HepG2 (cell line): ENCODE measurements around the gene FAM118B. TPM values are rescaled to one million over a fixed set of nuclear protein-coding genes. Genes with fewer than 3 reads are reported as not detected.

Experiments
- CBFB ChIP-seq: sonication (generic); formaldehyde crosslinking; IDR thresholded peaks from 2 replicates; pipeline ENCODE4 v1.4.0; 2020; ENCODE audit warnings: missing genetic modification reagents
- CCDC6 ChIP-seq: sonication (generic); formaldehyde crosslinking; IDR thresholded peaks from 2 replicates; pipeline ENCODE4 v1.8.1; 2022; ENCODE audit warnings: mild to moderate bottlenecking, missing genetic modification reagents, moderate library complexity
- DNMT1 ChIP-seq: sonication (generic); formaldehyde crosslinking; IDR thresholded peaks from 2 replicates; pipeline ENCODE4 v1.5.1; 2020; ENCODE audit warnings: mild to moderate bottlenecking, missing genetic modification reagents
- GABPB1 ChIP-seq: IDR thresholded peaks from 2 replicates; pipeline ENCODE4 v1.6.1; 2016; ENCODE audit warnings: mild to moderate bottlenecking, missing genetic modification reagents, moderate library complexity, missing compliant biosample characterization
- KLF13 ChIP-seq: sonication (generic); formaldehyde crosslinking; IDR thresholded peaks from 2 replicates; pipeline ENCODE4 v1.4.0; 2020; ENCODE audit warnings: mild to moderate bottlenecking, missing genetic modification reagents
- MED1 ChIP-seq: sonication (generic); formaldehyde crosslinking; IDR thresholded peaks from 2 replicates; pipeline ENCODE4 v1.4.0; 2020; ENCODE audit warnings: missing genetic modification reagents
- RERE ChIP-seq: IDR thresholded peaks from 2 replicates; pipeline ENCODE4 v1.6.1; 2016; ENCODE audit warnings: low read depth, missing genetic modification reagents, missing compliant biosample characterization
- SRSF9 ChIP-seq: fragments of 200-400 bp; formaldehyde crosslinking; IDR thresholded peaks from 2 replicates; pipeline ENCODE4 v1.6.1; 2018; ENCODE audit warnings: borderline replicate concordance, mild to moderate bottlenecking, low read depth, low read length; ENCODE audit not compliant: insufficient read depth, poor library complexity, severe bottlenecking
- TBX2 ChIP-seq: sonication (generic); formaldehyde crosslinking; IDR thresholded peaks from 2 replicates; pipeline ENCODE4 v1.5.0; 2020; ENCODE audit warnings: missing genetic modification reagents, mild to moderate bottlenecking, borderline replicate concordance
- ZBTB7B ChIP-seq: sonication (generic); formaldehyde crosslinking; IDR thresholded peaks from 2 replicates; pipeline ENCODE4 v1.4.0; 2020; ENCODE audit warnings: missing genetic modification reagents
- ZFP91 ChIP-seq: sonication (generic); formaldehyde crosslinking; IDR thresholded peaks from 2 replicates; pipeline ENCODE4 v1.9.0; 2022; ENCODE audit warnings: missing genetic modification reagents, mild to moderate bottlenecking, borderline replicate concordance
- ZHX1 ChIP-seq: sonication (generic); formaldehyde crosslinking; IDR thresholded peaks from 2 replicates; pipeline ENCODE4 v1.8.1; 2022; ENCODE audit warnings: low read depth, mild to moderate bottlenecking, missing genetic modification reagents
- ZNF160 ChIP-seq: sonication (generic); formaldehyde crosslinking; IDR thresholded peaks from 2 replicates; pipeline ENCODE4 v1.8.0; 2022; ENCODE audit warnings: mild to moderate bottlenecking, inconsistent platforms, missing genetic modification reagents
- ZNF337 ChIP-seq: sonication (generic); formaldehyde crosslinking; IDR thresholded peaks from 2 replicates; pipeline ENCODE4 v1.5.1; 2020; ENCODE audit warnings: missing genetic modification reagents, low read depth, mild to moderate bottlenecking, borderline replicate concordance
- ZNF496 ChIP-seq: sonication (generic); formaldehyde crosslinking; IDR thresholded peaks from 2 replicates; pipeline ENCODE4 v1.8.1; 2023; ENCODE audit warnings: mild to moderate bottlenecking, moderate library complexity, missing genetic modification reagents; ENCODE audit not compliant: insufficient replicate concordance
- ZSCAN29 ChIP-seq: sonication (generic); formaldehyde crosslinking; conservative IDR thresholded peaks from 2 replicates; pipeline ENCODE4 v1.4.0; 2020; ENCODE audit warnings: mild to moderate bottlenecking, missing genetic modification reagents
- polyA plus RNA-seq, 8 experiments: library from polyadenylated mRNA; depleted of rRNA in 3 of 8; stranded (reverse) in 7 of 8; unstranded in 1 of 8; fragments of >200 nt; fragmentation: Illumina TruSeq in 4 of 8; extraction: Trizol in 4 of 8; gene quantifications; 2 replicates each; pipeline versions ENCODE4 v1.2.1 to v1.2.3, GENCODE V29; 2011 to 2016; ENCODE audit warnings: low read depth in 4 of 8, missing spikeins in 1 of 8, mixed read lengths in 1 of 8; ENCODE audit not compliant: insufficient read depth in 1 of 8
- total RNA-seq, 5 experiments: library from RNA; depleted of rRNA; stranded (reverse); fragments of >200 nt; fragmentation: Illumina TruSeq; extraction: Trizol; gene quantifications; 2 replicates each; pipeline ENCODE4 v1.2.3, GENCODE V29; 2016; ENCODE audit warnings: low read depth in 1 of 5

Gene FAM118B
- total and polyA plus RNA-seq, 2 of the 13 experiments (the other 11 are each of a cell fraction or from before 2014, with no cell fraction given): 10.2 to 25.7 TPM

- TF ChIP-seq ZHX1 (CRISPR knock-in tag) (no peak), ZSCAN29 (CRISPR knock-in tag) (no peak), CCDC6 (CRISPR knock-in tag) (0 out of 2 replicates have a peak, but pooled peaks have one; percentile 10), SRSF9 (no peak), ZFP91 (CRISPR knock-in tag) (peak; percentile 69; the same call in 1 of the 2 replicates), ZBTB7B (CRISPR knock-in tag) (peak; percentile 70; the same call in 1 of the 2 replicates), DNMT1 (CRISPR knock-in tag) (0 out of 2 replicates have a peak, but pooled peaks have one; percentile 29), TBX2 (CRISPR knock-in tag) (no peak; the same call in 1 of the 2 replicates), MED1 (CRISPR knock-in tag) (peak; percentile 57), CBFB (CRISPR knock-in tag) (peak; percentile 63), ZNF160 (peak; percentile 84; the same call in 1 of the 2 replicates), GABPB1 (CRISPR knock-in tag) (peak; percentile 88), ZNF337 (CRISPR knock-in tag) (no peak; the same call in 1 of the 2 replicates), RERE (CRISPR knock-in tag) (no peak), KLF13 (CRISPR knock-in tag) (0 out of 2 replicates have a peak, but pooled peaks have one; percentile 60), ZNF496 (no peak)
Measured at GRCh38 chr11:126282736-126283591, 71.4 kb downstream of the FAM118B start, which contains the start of gene TIRAP (continued).
